Cortex of kidney (tissue), 1 donor: ENCODE results near the gene SLC1A2.

Experiments used
- DNase-seq: peaks from one replicate; lab custom pipeline; 2025; lab: John Stamatoyannopoulos, UW

Gene SLC1A2

GRCh38 chr11:35376118-35376510, 43.2 kb downstream of the SLC1A2 start:
- no peak for DNase-seq

GRCh38 chr11:35375332-35376117, 43.8 kb downstream of the SLC1A2 start:
- DNase-seq, result no peak

- DNase-seq, result no peak
These were observed 45.9 kb downstream of the SLC1A2 start for GRCh38 chr11:35373284-35373933.

- DNase-seq, result no peak
These were observed 46.6 kb downstream of the SLC1A2 start for GRCh38 chr11:35372565-35373283.

- no peak for DNase-seq
These were observed 51.9 kb downstream of the SLC1A2 start for GRCh38 chr11:35367491-35367890.

- no peak for DNase-seq
These were observed 52.6 kb downstream of the SLC1A2 start for GRCh38 chr11:35366798-35367197.

- DNase-seq, result no peak
These were observed 53.4 kb downstream of the SLC1A2 start for GRCh38 chr11:35365961-35366360.

GRCh38 chr11:35365395-35365794, 54.0 kb downstream of the SLC1A2 start:
- no peak for DNase-seq

GRCh38 chr11:35363854-35364780, 55.2 kb downstream of the SLC1A2 start:
- DNase-seq, result no peak

GRCh38 chr11:35363246-35363801, 56.0 kb downstream of the SLC1A2 start:
- DNase-seq, result no peak

- no peak for DNase-seq
These were observed 56.8 kb downstream of the SLC1A2 start for GRCh38 chr11:35362521-35362980.

GRCh38 chr11:35360055-35360530, 59.3 kb downstream of the SLC1A2 start:
- DNase-seq, result no peak

- DNase-seq, result no peak
These were observed 59.9 kb downstream of the SLC1A2 start for GRCh38 chr11:35359321-35360054.

GRCh38 chr11:35358391-35358790, 61.0 kb downstream of the SLC1A2 start:
- DNase-seq, result no peak

- DNase-seq, result no peak
These were observed 61.4 kb downstream of the SLC1A2 start for GRCh38 chr11:35357923-35358322.

GRCh38 chr11:35355102-35355749, 64.1 kb downstream of the SLC1A2 start:
- DNase-seq, result no peak

GRCh38 chr11:35354644-35355043, 64.7 kb downstream of the SLC1A2 start:
- no peak for DNase-seq

- no peak for DNase-seq
These were observed 67.1 kb downstream of the SLC1A2 start for GRCh38 chr11:35352077-35352888.

- DNase-seq, result no peak
These were observed 69.5 kb downstream of the SLC1A2 start for GRCh38 chr11:35349897-35350296.
